Tibial artery (tissue), 4 donors: ENCODE data around the gene CDYL2.

Experiments
- DNase-seq, 2 donors: peaks; one replicate each; pipeline ENCODE4 v3.0.0-alpha.2; 2019
- H3K27ac ChIP-seq, 2 donors: fragments of 200-600 bp; sonication (generic) in 1 of 2; 1 replicate in 1 of 2; 2 replicates in 1 of 2; pipeline ENCODE4 v1.5.1; 2018 to 2019; ENCODE audit warnings: mild to moderate bottlenecking in 1 of 2
- H3K27me3 ChIP-seq, 2 donors: fragments of 200-600 bp; sonication (generic) in 1 of 2; one replicate each; pipeline versions ENCODE4 v1.5.1 to v1.6.0; 2016 to 2019
- H3K36me3 ChIP-seq, 3 donors: fragments of 200-600 bp; sonication (generic) in 2 of 3; one replicate each; pipeline ENCODE4 v1.5.1; 2016 to 2019; ENCODE audit warnings: mild to moderate bottlenecking in 2 of 3
- H3K4me1 ChIP-seq, 4 donors: fragments of 200-600 bp; sonication (generic) in 2 of 4; 1 replicate in 3 of 4; 2 replicates in 1 of 4; pipeline ENCODE4 v1.5.1; 2016 to 2019
- H3K4me3 ChIP-seq, 2 donors: fragments of 200-600 bp; sonication (generic) in 1 of 2; 1 replicate in 1 of 2; 2 replicates in 1 of 2; pipeline ENCODE4 v1.5.1; 2018 to 2019; ENCODE audit warnings: mild to moderate bottlenecking in 2 of 2
- H3K9me3 ChIP-seq, 3 donors: fragments of 200-600 bp; sonication (generic) in 1 of 3; one replicate each; pipeline ENCODE4 v1.5.1; 2016 to 2019
- intact Hi-C: fragments of 100-400 bp; cut with DNase I; formaldehyde crosslinking; loops from one replicate; pipeline ENCODE4 v1.15.0; 2023; ENCODE audit warnings: low total_unique reads
- TF ChIP-seq, protein P1 (sequence below), 2 experiments: fragments of 200-600 bp in 1 of 2; fragments of 450-650 bp in 1 of 2; IDR thresholded peaks; one replicate each; pipeline ENCODE4 v1.5.1; 2017 to 2019; ENCODE audit warnings: antibody characterized with exemption in 2 of 2, mild to moderate bottlenecking in 1 of 2, moderate library complexity in 1 of 2

CDYL2 gene

DNA sequence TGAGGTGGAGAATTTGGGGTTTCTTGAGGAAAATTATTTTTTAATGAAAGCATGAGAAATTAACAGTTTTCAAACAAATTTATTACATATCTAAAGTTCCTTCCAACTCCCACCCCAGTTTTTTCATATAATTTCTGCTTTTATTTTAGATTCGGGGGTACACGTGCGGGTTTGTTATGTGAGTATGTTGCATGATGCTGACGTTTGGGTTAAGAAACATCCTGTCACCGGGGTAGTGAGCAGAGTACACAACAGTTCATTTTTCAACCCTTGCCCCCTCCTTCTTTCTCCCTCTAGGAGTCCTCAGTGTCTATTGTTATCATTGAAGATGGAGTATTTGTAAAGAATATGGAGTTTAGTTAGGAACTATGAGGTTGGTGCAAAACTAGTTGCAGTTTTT, 31.8 kb upstream of the CDYL2 start:
- intact Hi-C loops = no loop called here
- H3K36me3 ChIP-seq = no peaks in the 10 kb centered on the region
- TF ChIP-seq, protein P1, sequence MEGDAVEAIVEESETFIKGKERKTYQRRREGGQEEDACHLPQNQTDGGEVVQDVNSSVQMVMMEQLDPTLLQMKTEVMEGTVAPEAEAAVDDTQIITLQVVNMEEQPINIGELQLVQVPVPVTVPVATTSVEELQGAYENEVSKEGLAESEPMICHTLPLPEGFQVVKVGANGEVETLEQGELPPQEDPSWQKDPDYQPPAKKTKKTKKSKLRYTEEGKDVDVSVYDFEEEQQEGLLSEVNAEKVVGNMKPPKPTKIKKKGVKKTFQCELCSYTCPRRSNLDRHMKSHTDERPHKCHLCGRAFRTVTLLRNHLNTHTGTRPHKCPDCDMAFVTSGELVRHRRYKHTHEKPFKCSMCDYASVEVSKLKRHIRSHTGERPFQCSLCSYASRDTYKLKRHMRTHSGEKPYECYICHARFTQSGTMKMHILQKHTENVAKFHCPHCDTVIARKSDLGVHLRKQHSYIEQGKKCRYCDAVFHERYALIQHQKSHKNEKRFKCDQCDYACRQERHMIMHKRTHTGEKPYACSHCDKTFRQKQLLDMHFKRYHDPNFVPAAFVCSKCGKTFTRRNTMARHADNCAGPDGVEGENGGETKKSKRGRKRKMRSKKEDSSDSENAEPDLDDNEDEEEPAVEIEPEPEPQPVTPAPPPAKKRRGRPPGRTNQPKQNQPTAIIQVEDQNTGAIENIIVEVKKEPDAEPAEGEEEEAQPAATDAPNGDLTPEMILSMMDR (IDR thresholded peaks at IDR 0.05) = no peak

DNA sequence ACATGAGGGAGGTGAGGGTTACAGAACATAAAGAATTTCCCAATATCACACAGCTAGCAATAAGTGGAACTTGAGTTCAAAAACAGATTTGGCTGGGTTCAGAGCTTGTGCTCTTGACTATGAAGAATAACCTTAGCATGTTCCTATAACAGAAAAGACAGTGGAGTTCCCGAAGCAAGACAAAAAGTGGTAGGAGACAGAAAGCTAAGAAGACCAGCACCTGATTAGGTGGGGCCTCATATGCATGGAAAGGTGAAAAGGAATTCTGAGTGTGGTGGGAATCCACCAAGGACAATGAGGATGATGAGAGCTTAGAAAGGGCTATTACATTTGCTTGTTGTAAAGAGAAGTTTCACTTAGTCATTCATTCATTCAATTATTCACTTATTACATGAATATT, 26.6 kb upstream of the CDYL2 start:
- H3K27me3 ChIP-seq = no peaks in the 10 kb centered on the region
- H3K4me1 ChIP-seq = no peaks in the 10 kb centered on the region
- H3K36me3 ChIP-seq = no peaks in the 10 kb centered on the region
- TF ChIP-seq, protein P1 (IDR thresholded peaks at IDR 0.05) = no peak
- no peak overlapping the region for H3K27ac ChIP-seq
- no peak for DNase-seq
- no peak overlapping the region for H3K4me3 ChIP-seq
- intact Hi-C loops = no loop called here
- H3K9me3 ChIP-seq = no peaks in the 10 kb centered on the region

More for the DNA sequence above, 31.8 kb upstream of the CDYL2 start:
- Histone ChIP-seq H3K4me3 (no peak overlapping the region), H3K27me3 (no peaks in the 10 kb centered on the region), H3K9me3 (no peaks in the 10 kb centered on the region), H3K4me1 (no peaks in the 10 kb centered on the region), H3K27ac (no peak overlapping the region)
- no peak for DNase-seq

DNA sequence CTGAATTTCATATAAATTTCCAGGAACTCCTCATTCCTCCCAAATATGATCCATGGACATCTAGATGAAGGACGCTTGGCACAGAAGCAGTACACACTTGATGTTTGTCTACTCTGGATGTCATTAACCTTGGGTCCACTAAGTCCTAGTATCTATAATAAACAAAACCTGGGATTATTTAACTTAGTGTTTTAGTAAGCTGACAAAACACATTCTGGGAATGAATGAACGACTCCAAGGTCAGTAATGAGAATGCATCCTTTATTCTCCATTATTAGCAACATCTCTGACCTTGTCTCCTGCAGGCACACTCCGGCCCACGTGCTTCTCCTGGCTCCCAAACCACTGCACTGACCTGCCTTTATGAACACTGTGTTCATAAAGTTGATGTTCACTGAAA, 24.1 kb upstream of the CDYL2 start:
- TF ChIP-seq, protein P1 (IDR thresholded peaks at IDR 0.05) = no peak
- H3K27ac ChIP-seq = no peak overlapping the region
- peaks cover 0 to 5% (median 0%) of the 10 kb centered on the region in 3 donors for H3K9me3 ChIP-seq
- H3K4me3 ChIP-seq = no peak overlapping the region
- H3K27me3 ChIP-seq = no peaks in the 10 kb centered on the region
- H3K36me3 ChIP-seq = no peaks in the 10 kb centered on the region
- intact Hi-C loops = no loop called here
- DNase-seq = no peak
- no peaks in the 10 kb centered on the region for H3K4me1 ChIP-seq

DNA sequence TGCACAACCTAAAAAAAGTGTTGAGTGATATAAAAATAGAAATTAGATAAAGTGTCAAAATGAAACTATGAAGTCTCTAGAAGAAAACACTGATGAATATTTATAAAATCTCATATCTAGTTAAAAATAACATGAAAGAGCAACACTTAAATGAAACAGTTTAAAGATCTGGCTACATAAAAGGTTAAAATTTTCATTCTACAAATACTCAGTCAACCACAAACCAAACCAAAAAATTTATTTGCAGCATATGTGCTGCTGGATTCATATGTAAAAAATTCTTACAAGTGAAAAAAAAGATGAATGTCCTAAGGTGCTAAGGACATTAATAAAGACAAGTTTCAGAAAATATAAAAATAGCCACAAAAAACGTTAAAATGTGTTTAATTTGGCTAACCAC, 22.6 kb upstream of the CDYL2 start:
- intact Hi-C loops = no loop called here
- no peaks in the 10 kb centered on the region for H3K4me1 ChIP-seq
- no peak overlapping the region for H3K27ac ChIP-seq
- TF ChIP-seq, protein P1 (IDR thresholded peaks at IDR 0.05) = no peak
- no peak overlapping the region for H3K4me3 ChIP-seq
- no peaks in the 10 kb centered on the region for H3K27me3 ChIP-seq
- peaks cover 0 to 5% (median 0%) of the 10 kb centered on the region in 3 donors for H3K9me3 ChIP-seq
- H3K36me3 ChIP-seq = no peaks in the 10 kb centered on the region
- no peak for DNase-seq

DNA sequence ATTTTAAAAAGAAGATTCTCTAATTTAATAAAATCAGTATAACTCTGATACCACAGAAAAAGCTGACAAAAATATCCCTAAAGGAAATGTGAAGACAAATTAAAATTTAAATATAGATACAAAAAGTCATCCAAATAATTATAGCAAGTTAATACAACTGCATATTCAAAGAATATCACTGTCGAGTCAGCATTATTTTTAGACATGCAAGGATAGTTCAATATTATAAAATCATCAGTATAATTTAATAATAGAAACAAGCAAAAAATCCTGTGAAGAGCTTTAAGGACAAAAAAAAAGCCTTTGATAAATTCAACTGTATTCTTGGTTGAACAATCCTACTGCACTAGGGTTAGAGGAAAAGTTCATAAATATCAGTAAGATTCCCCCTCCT, 21.0 kb upstream of the CDYL2 start:
- peaks cover 0 to 5% (median 0%) of the 10 kb centered on the region in 3 donors for H3K9me3 ChIP-seq
- no peaks in the 10 kb centered on the region for H3K36me3 ChIP-seq
- DNase-seq = no peak
- no peak overlapping the region for H3K4me3 ChIP-seq
- intact Hi-C loops = no loop called here
- H3K27ac ChIP-seq = no peak overlapping the region
- no peaks in the 10 kb centered on the region for H3K4me1 ChIP-seq
- H3K27me3 ChIP-seq = no peaks in the 10 kb centered on the region
- TF ChIP-seq, protein P1 (IDR thresholded peaks at IDR 0.05) = no peak
